IPS-15b (cell line): Measurements from ENCODE around the gene FOXRED2.

Experiments
- H3K27me3 ChIP-seq: one replicate; pipeline ENCODE4 v1.6.1; 2013; ENCODE audit warnings: low read length; ENCODE audit not compliant: control insufficient read depth, insufficient read depth
- H3K36me3 ChIP-seq: one replicate; pipeline ENCODE4 v1.6.1; 2013; ENCODE audit warnings: low read length; ENCODE audit not compliant: control insufficient read depth, insufficient read depth
- H3K4me1 ChIP-seq: one replicate; pipeline ENCODE4 v1.6.1; 2013; ENCODE audit warnings: mild to moderate bottlenecking, low read length; ENCODE audit not compliant: control insufficient read depth, insufficient read depth
- H3K4me3 ChIP-seq: one replicate; pipeline ENCODE4 v1.5.1; 2013; ENCODE audit warnings: low read depth, low read length
- H3K9ac ChIP-seq: one replicate; pipeline ENCODE4 v1.6.1; 2013; ENCODE audit warnings: low read depth, mild to moderate bottlenecking, low read length
- H3K9me3 ChIP-seq: one replicate; pipeline ENCODE4 v1.6.1; 2013; ENCODE audit warnings: mild to moderate bottlenecking, low read length; ENCODE audit not compliant: control insufficient read depth, insufficient read depth

Gene FOXRED2

DNA sequence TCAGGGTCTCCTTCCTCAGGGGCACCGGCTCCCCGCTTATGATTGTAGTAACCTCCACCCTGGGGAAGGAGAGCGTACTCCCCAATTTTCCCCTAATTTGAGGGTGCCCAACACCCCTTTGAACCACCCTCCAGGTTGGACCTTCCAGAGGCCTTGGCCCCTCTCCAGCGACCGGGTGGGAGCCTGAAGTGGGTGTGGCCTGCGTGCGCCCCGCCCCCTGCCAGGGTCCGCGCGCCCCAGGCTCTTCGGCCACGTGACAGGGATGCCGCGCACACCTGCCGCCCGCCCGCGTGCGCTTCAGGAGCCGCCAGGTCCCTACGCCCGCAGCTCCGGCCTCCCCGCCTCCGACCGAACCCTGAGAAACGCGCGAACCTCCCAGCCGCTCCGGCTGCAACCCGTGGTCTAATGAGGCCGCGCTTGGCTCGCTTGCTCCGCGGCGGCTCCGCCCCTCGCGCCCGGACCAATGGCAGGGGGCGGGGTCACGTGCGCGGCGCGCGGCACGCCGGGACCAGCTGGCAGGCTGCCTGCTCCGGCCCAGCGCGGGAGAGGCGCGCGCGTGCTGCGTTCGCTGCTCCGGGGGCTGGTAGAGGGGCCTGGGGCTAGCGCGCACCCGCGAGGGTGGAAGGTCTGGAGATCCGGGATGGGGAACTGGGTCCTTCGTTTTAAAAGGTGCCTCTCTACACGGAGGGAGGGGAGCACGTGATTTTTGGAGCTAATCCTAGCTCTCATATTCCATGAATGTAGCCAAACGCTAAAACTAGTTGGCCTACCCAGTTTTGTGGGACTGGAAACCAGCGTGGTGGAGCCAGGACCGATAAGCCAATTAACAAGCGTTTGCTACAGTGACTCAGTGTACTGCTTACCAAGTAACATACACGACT is at the start of gene FOXRED2:
TSS of gene FOXRED2 (minus strand) at position 404 of the 881 bp plus-strand sequence. CDS start 618 bp downstream, outside the sequence.
- Histone ChIP-seq H3K9ac (no peak within 1 kb of the TSS), H3K4me1 (no peaks in the 10 kb centered on the region), H3K4me3 (peak within 1 kb of the TSS; percentile 38), H3K36me3 (peaks cover 12% of the 10 kb centered on the region), H3K27me3 (peaks cover 4% of the 10 kb centered on the region), H3K9me3 (no peaks in the 10 kb centered on the region)

DNA sequence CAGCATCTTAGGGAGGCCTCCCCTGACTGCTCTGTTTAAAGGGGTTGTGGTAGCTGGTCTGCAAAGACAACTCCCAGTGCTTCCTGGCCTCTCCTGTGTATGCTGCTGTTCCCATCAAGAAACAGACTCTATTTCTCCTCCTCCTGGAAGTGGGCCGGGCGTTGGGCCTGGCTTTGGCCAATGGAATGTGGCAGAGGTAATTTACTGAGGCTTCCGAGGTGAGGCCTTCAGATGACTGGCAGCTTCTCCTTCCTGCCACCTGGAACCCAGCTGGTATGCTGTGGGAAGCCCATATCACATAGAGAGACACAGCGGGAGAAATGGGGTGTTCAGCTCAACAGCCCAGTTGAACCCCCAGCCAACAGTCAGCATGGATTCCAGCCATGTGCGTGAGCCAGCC is 47.3 kb upstream of the FOXRED2 start:
- Histone ChIP-seq H3K36me3 (no peaks in the 10 kb centered on the region), H3K9ac (no peak overlapping the region), H3K4me3 (no peak overlapping the region), H3K9me3 (no peaks in the 10 kb centered on the region), H3K27me3 (no peaks in the 10 kb centered on the region), H3K4me1 (no peaks in the 10 kb centered on the region)

DNA sequence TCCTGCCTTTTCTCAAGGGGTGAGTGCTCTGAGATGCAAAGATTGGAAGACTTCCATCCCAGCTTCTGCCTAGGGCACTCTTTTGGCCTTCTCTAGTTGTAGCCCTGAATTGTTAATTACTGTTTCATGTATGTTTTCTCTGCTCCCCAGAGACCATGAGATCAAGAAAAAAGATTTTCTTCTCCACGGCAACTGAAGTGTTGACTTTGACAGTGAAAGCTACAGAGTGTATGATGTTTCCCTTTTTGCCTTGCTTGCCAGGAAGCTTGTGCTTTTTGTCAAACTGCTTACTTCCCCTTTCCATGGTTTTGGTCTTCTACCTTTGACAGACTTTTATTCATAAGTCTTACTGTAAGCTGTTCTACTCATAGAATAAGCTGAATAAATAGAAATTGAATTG is 45.4 kb upstream of the FOXRED2 start:
- H3K9me3 ChIP-seq = no peaks in the 10 kb centered on the region
- H3K9ac ChIP-seq = no peak overlapping the region
- H3K27me3 ChIP-seq = no peaks in the 10 kb centered on the region
- no peaks in the 10 kb centered on the region for H3K36me3 ChIP-seq
- no peak overlapping the region for H3K4me3 ChIP-seq
- H3K4me1 ChIP-seq = peaks cover 2% of the 10 kb centered on the region

DNA sequence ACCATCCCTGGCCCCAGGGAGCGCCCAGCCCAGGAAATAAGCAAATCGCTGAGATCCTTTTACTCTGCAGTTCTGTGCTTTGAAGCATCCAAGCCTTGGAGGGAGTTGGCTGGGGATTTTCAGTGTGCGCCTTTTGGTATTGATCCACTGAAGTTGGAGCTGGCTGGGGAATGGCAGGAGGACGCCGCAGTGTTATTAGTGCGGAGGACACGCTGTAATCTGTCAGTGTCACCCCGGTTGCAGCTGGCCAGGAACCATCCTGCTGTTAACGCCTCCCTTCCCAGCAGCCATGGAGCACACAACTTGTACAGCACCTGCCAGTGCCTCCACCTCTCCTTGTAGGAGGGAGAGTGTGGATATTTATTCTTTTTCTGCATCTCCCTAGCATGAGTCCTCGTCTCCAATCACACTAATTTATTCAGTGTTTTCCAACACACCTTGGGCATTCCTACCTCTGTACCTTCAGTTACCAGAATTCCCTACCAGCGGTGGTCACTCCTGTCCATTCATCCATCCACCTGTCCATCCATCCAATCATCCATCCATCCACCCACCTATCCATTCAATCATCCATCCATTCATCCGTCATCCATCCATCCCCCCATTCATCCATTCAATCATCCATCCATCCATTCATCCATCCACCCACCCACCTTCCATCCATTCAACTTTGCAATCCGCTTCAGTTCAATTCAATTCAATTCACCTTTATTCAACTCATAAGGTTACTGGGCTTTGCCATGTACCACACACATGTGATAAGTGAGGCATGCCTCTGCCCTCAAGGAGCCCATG is 44.1 kb upstream of the FOXRED2 start:
- Histone ChIP-seq H3K27me3 (no peaks in the 10 kb centered on the region), H3K4me3 (no peak overlapping the region), H3K9me3 (no peaks in the 10 kb centered on the region), H3K4me1 (peaks cover 2% of the 10 kb centered on the region), H3K36me3 (no peaks in the 10 kb centered on the region), H3K9ac (no peak overlapping the region)

- Histone ChIP-seq H3K27me3 (peaks cover 7% of the 10 kb centered on the region), H3K36me3 (no peaks in the 10 kb centered on the region), H3K9ac (no peak overlapping the region), H3K9me3 (no peaks in the 10 kb centered on the region), H3K4me3 (no peak overlapping the region), H3K4me1 (peaks cover 2% of the 10 kb centered on the region)
Measured at GRCh38 chr22:36549033-36549432, 42.2 kb upstream of the FOXRED2 start.

DNA sequence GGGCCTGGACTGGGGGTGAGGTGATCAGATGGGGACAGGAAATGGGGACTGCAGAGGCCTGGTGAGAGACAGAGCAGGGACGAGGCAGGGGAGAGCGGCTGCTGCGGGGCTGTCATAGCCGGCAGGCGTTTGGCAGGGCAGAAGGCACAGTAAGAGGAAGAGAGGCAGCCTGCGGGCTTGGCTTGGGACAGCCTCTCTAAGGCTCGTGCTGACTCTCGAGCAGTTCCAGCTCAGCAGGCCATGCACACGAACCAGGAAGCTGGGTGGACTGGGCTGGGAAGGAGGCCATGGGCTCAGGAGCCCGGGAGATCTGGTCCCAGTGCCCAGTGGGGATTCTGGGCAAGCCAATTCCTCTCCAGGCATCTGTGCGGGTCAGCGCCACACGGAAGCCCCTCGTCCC is 41.8 kb upstream of the FOXRED2 start:
- H3K36me3 ChIP-seq = no peaks in the 10 kb centered on the region
- peaks cover 2% of the 10 kb centered on the region for H3K4me1 ChIP-seq
- H3K4me3 ChIP-seq = no peak overlapping the region
- peaks cover 7% of the 10 kb centered on the region for H3K27me3 ChIP-seq
- peak overlapping the region; percentile 41 for H3K9ac ChIP-seq
- no peaks in the 10 kb centered on the region for H3K9me3 ChIP-seq

GRCh38 chr22:36546932-36547331 is 40.1 kb upstream of the FOXRED2 start:
- H3K27me3 ChIP-seq = peaks cover 7% of the 10 kb centered on the region
- no peaks in the 10 kb centered on the region for H3K36me3 ChIP-seq
- peaks cover 2% of the 10 kb centered on the region for H3K4me1 ChIP-seq
- H3K4me3 ChIP-seq = no peak overlapping the region
- no peaks in the 10 kb centered on the region for H3K9me3 ChIP-seq
- H3K9ac ChIP-seq = no peak overlapping the region

DNA sequence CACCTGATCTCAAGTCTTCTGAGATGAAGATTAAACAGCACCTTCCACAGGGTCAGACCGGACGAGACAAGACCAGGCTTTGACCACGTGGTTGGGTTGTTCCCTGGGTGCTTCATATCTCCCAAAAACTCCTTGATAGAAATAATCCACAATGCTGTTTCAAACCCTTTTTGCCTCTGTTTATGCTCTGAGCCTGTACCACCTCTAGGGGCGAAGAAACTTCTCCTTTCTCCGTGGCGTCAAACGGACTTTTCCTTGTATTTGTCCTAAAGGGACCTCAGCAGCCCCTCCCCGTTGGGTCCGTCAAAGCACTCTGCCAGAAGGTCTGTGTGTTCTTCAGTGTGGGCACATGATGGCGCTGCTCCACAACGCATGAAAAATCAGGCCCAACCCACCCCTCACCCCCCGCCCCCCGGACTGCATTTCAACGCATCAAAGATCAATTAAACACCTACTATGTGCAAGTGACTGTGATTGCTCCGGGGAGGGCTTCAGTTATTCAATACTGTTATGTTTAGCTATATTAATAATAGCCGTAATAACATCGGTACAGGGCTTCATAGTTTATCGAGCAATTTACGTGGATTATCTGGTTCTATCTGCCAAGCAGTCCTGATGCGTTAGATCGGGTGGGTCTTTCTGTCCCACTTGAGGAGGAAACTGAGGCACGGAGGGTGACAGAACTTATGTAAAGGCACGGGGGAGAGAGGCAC is 39.4 kb upstream of the FOXRED2 start:
- no peaks in the 10 kb centered on the region for H3K36me3 ChIP-seq
- H3K4me1 ChIP-seq = peaks cover 2% of the 10 kb centered on the region
- peak overlapping the region; percentile 12 for H3K4me3 ChIP-seq
- no peak overlapping the region for H3K9ac ChIP-seq
- no peaks in the 10 kb centered on the region for H3K9me3 ChIP-seq
- H3K27me3 ChIP-seq = peaks cover 7% of the 10 kb centered on the region

DNA sequence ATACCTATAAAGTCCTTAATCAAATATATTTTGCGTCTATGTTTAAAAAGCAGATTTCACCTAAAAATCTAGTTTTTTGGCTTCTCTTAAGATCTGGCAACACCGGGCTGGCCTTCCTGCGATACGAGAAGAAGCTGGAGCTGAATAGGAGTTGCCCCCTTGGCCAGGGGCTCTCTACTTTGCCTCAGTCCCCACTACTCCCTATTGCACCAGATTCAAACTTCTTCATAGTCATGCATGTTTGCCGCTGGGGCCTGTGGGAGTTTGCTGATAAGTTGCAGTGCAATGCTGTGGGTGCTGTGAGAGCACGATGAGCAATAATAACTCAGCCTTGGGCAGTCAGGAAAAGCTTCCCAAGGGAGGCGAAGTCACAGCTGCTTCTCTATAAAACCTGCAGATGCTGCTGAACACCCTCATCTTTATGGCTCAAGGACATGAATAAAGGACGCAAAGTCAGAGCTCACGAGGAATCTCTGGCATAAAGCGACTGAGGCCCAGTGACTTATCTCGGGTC is 37.3 kb upstream of the FOXRED2 start:
- Histone ChIP-seq H3K4me1 (peaks cover 2% of the 10 kb centered on the region), H3K9ac (no peak overlapping the region)

DNA sequence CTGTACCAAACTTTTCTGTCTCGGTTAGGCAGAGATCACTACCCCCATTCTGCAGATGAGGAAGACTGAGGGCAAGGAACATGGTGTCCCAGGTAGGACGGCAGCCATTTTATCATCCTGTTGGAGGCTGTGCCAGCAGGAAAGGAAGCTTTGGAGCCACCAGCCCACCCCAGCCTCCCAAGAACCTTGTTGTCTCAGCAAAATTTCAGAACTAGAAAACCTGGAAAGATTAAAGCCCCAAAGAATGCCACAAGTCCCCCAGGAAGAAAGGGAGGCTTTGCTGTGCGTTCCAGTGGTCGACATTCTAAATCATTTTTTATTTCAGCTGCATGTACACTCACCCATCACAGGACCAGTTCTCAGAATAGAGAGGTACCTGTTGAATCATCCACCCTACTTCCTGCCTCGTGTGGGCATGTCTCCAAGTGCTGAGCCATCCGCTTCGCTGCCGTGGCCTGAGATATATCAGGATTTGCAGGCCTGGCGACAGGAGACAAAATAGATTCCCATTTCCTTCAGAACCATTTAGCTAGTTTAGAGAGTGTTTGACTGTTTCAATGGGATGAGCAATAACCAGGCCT is 35.1 kb upstream of the FOXRED2 start:
- Histone ChIP-seq H3K36me3 (no peaks in the 10 kb centered on the region), H3K4me1 (no peaks in the 10 kb centered on the region), H3K4me3 (no peak overlapping the region), H3K9me3 (no peaks in the 10 kb centered on the region), H3K9ac (no peak overlapping the region), H3K27me3 (peaks cover 7% of the 10 kb centered on the region)

More for the DNA sequence above, 37.3 kb upstream of the FOXRED2 start:
- Histone ChIP-seq H3K27me3 (peaks cover 7% of the 10 kb centered on the region), H3K9me3 (no peaks in the 10 kb centered on the region), H3K4me3 (no peak overlapping the region), H3K36me3 (no peaks in the 10 kb centered on the region)
